GM18505 (cell line): ENCODE results near the gene TMTC1.

Source experiments
- ATAC-seq: cut with Tn5 transposase; IDR thresholded peaks from one replicate; pipeline ENCODE4 v1.9.1; 2021; ENCODE audit not compliant: unreplicated experiment
- POLR2A ChIP-seq: IDR thresholded peaks from 4 replicates; pipeline ENCODE4 v1.6.1; 2011; ENCODE audit warnings: borderline replicate concordance; ENCODE audit not compliant: insufficient read depth, insufficient read length; ENCODE audit errors: extremely low read depth

TMTC1 gene

GRCh38 chr12:29702972-29703371 lies 80.8 kb downstream of the TMTC1 start:
- TF ChIP-seq POLR2A: no peak
- no peak for ATAC-seq

GRCh38 chr12:29702222-29702621 lies 81.5 kb downstream of the TMTC1 start:
- no peak for ATAC-seq
- no peak for TF ChIP-seq POLR2A

- no peak for TF ChIP-seq POLR2A
These were observed 82.8 kb downstream of the TMTC1 start for GRCh38 chr12:29700761-29701481.

GRCh38 chr12:29698756-29699155 lies 85.0 kb downstream of the TMTC1 start:
- ATAC-seq: no peak
- no peak for TF ChIP-seq POLR2A

More at GRCh38 chr12:29700761-29701481, 82.8 kb downstream of the TMTC1 start:
- ATAC-seq: no peak

DNA sequence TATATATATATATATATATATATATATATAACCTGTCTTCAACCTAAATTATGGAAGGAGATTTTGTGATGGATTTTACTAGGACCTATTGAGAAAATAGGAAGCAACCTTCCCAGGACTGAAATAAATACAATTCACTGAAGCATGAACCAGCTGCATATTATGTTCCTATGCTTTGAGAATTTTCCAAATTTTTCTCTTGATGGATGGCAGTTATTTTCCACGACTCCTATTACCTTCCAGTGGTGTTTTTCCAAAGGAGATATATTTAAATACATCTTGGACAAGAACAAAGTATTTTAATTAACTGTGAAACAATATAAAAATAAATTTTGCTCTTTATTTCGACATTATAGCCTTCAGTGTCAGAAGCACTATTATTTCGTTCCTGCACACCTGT lies 87.9 kb downstream of the TMTC1 start:
- TF ChIP-seq POLR2A: no peak
- ATAC-seq: no peak

- TF ChIP-seq POLR2A: no peak
- ATAC-seq: no peak
These were observed 88.7 kb downstream of the TMTC1 start for GRCh38 chr12:29695026-29695425.

- no peak for ATAC-seq
- TF ChIP-seq POLR2A: no peak
These were observed 89.7 kb downstream of the TMTC1 start for GRCh38 chr12:29694002-29694401.

DNA sequence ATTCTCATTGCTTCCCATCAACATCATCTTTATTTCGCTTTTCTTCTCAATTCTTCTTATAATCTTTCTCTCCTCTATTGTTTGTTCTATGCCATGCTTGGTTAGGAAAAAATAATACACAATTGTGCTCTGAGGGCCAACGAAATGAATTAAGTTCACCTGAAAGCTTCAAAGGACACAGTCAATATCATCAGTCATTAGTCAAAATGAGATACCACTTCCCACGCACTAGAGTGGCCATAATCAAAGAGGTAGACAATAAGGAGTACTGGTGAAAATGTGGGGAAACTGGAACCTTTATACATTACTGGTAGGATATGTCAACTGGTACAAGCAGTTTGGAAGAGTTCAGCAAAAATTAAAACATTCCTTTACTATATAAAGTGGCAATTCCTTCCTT lies 91.5 kb downstream of the TMTC1 start:
- no peak for ATAC-seq
- no peak for TF ChIP-seq POLR2A

- ATAC-seq: no peak
- no peak for TF ChIP-seq POLR2A
These were observed 92.4 kb downstream of the TMTC1 start for GRCh38 chr12:29691161-29691854.

DNA sequence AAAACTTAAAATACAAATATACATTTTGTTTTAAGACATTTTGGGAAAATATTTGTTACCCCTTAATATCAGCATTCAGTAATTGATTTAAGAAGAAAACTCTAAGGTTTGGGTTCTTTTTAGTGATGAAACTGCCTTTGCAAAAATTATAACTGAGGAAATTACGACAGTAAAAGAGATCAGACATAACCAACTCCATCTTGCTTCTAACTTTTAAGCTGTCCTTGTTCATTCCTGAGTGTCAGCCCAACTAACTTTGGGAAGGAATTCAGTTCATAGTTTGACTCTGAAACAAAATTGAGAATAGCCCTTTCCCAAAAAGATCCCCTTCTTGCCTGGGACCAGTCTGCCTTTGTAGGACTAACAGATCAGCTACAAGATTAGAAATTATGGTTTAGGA lies 93.0 kb downstream of the TMTC1 start:
- no peak for TF ChIP-seq POLR2A

GRCh38 chr12:29688914-29689313 lies 94.8 kb downstream of the TMTC1 start:
- ATAC-seq: no peak
- no peak for TF ChIP-seq POLR2A

More for the DNA sequence above, 93.0 kb downstream of the TMTC1 start:
- no peak for ATAC-seq

GRCh38 chr12:29682088-29682487 lies 101.7 kb downstream of the TMTC1 start:
- no peak for TF ChIP-seq POLR2A
- no peak for ATAC-seq

GRCh38 chr12:29681370-29681769 lies 102.4 kb downstream of the TMTC1 start:
- ATAC-seq: no peak
- no peak for TF ChIP-seq POLR2A

DNA sequence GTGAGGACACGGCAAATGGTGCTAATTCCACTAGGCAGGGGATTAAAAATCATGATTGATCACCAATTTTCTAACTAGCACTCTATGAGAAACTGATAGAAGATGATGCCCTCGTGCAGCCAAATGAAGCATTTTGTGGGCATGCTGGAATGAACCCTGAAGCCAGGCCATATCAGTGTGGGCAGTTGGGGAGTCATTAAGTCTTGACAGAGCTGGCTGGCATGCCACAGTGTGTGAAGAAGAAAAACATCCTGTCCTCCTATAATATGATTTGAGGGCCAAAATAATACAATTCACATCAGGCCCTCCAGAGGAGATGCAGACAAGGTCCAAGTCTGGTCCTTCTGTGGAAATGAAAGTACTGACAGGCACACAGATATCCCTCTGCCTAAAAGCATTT lies 107.1 kb downstream of the TMTC1 start:
- TF ChIP-seq POLR2A: no peak
- ATAC-seq: no peak
